GM19455 (cell line): ENCODE measurements around the gene SFXN3.

Experiments used
- ATAC-seq: cut with Tn5 transposase; IDR thresholded peaks from one replicate; pipeline ENCODE4 v1.9.1; 2021; ENCODE audit not compliant: unreplicated experiment

Gene SFXN3

DNA sequence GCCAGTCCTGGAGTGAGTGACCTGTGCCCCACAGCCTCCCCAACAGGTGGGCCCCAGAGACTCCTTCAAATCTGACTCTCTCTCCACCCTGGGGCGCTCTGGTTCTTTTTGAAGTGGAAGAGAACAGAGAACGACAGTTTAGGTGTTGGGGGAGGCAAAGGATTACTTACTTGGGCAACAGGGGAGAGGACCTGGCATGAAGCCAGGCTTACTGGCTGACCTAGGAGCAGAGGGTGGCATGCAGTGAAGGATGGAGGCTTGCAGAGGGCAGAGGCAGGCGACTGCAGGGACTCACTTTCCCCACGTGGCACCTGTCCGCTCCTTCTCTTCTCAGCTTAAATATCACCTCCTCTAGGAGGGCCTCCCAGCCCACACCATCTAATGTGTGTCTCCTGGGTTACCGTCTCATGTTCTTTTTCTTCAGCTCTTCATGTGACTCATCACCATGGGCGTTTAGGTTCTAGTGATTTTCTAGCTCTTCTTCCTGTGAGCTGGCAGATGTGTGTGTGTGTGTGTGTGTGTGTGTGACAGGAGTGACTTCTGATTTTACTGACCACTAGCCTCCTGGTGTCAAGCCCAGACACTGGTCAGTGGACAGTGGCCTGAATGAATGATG, 16.0 kb upstream of the SFXN3 start:
- ATAC-seq: no peak

DNA sequence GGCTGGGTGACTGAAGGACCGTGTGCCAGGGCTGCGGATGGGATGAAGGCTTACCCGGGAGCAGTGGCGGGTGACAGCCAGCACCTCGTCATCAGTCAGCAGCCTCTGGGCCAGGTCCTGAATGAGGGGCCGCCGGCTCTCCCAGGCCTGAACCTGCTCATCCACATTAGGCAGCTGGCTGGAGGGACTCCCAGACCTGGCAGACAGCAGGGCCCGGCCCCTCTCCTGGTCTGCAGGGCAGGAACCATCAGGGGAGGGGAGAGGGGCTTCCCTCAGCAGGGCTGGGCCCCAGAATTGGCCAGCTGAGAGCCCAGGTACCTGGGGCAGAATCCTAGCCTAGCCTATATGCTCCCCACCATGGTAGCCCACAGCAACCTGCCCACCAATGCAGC, 15.5 kb upstream of the SFXN3 start:
- ATAC-seq: no peak

DNA sequence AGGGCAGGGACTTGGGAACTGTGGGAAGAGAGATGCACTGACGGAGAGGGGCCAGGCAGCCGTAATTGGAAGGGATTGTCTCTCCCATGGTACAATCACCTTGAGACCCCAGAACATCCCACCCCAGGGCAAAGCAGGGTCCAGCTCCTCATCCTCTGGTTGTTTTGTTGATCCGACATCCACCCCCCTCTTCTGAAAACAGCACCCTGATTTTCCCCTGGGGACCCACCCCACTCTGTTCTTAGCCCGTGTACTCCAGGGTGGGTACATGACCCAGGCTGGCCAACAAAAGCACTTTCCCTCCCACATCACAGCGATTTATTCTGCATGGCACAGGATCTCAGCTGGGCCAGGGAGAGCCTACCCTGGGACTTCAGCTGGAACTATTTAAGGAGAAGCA, 14.2 kb upstream of the SFXN3 start:
- no peak for ATAC-seq

DNA sequence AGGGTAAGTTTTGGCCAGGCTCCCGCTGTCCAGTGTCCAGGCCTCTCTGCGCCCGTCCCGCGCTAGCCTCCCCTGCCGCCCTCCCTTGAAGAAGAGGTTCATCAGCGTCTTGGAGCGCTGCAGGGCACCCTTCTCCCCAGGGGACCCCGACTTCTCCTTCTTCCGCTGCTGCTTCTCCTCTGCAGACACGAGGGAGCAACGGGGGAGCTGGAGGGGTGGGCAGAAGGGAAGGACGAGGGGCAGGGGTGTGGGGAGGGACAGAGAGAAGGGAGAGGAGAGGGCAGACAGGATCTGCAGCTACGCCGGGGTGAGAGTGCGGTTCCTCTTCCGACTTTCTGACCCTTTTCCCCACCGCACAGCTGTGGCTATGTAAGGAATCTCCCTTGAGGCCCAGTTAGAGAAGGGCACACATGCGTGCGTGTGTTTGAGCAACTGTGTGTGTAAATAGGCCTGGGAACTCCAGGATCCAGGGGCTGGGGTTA, 12.9 kb upstream of the SFXN3 start:
- no peak for ATAC-seq

DNA sequence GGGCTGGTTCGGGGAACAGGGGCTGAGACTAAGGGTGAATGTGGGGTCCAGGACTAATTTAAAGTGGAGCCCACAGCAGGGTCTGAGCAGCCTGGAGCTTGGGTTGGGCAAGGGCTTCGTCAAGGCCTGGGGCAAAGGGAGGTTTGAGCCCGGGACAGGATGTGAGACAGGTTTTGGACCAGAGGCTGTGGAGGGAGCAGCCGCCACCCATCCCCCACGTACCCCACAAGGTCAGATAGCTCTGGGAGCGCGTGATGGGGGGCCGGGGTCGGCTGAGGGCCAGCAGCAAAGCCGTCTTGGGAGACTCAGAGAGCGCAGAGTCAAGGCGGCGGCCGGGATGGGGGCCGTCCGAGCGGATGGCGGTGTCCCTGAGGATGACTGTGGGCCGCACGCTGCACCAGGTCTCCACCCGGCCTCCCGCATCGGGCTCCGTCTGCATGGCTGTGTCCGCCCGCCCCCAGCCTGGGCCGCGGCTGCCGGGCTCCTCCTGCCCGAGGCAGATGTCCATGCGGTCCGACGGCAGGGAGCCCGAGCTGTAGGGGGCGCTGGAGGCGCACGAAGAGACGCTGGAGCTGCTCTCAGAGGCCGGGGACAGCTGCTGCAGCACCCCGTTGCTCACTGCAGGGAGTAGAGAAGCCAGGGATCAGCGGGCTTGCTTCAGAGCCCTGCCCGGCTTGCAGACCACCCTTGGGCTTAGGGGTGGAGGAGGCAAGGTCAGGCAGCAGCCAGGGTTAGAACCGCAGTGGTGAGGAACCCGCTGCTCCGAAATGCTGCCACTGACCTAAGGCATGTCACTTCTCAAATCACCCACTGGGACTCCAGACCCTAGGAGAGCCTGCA, 12.2 kb upstream of the SFXN3 start:
- no peak for ATAC-seq

DNA sequence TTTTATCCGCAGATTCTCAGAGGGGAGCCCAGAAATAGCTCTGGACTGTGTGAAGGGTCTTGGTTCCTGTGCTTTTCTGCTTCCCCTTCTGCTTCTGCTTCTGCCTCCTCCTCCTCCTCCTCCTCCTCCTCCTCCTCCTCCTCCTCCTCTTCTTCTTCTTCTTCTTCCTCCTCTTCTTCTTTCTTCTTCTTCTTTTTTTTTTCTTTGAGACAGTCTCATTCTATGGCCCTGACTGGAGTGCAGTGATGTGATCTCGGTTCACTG, 11.7 kb upstream of the SFXN3 start:
- ATAC-seq: no peak

DNA sequence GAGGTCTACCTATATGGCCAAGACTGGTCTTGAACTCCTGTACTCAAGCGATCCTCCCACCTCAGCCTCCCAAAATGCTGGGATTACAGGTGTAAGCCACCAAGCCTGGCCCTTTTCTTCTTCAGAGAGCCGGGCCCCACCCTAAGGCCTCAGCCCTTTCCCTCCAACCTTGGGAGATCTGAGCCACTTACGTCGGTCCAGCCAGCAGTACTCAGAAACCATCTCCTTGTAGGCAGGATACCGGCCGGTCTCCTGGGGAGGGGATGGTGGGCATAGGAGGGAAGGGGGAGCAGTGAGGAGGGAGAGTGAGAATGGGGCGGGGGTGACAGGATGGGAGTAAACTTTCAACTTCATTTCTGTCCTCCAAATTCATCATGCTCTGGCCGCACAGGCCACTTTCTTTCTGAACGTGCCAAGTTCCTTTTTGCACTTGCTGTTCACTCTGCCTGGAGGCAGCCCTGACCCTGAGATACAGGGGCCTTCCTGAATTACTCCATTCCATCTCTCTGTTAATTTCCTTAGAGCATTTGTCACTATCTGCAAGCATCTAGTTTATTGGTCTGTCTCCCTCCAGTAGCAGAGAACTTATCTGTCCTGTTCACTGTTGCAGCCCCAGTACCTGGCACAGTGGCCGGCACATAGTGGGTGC, 10.5 kb upstream of the SFXN3 start:
- no peak for ATAC-seq

DNA sequence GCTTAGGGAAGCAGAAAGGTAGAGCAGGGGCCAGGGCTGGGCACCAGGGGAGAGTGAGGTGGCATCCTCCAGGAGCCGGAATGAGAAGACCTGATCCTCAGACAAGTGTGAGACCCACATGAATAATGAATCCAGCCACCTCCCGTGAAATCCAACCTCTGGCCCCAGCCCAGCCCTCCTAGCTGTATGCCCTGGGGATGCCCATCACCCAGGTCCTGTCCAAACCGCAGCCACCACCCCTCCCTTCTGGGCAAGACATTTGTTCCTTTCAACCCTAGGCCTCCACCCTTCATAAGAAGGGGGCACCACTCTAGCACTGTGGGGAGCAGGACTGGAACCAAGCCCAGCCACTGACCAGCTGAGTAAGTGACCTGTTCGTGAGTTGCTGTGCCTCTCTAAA, 9.8 kb upstream of the SFXN3 start:
- no peak for ATAC-seq

DNA sequence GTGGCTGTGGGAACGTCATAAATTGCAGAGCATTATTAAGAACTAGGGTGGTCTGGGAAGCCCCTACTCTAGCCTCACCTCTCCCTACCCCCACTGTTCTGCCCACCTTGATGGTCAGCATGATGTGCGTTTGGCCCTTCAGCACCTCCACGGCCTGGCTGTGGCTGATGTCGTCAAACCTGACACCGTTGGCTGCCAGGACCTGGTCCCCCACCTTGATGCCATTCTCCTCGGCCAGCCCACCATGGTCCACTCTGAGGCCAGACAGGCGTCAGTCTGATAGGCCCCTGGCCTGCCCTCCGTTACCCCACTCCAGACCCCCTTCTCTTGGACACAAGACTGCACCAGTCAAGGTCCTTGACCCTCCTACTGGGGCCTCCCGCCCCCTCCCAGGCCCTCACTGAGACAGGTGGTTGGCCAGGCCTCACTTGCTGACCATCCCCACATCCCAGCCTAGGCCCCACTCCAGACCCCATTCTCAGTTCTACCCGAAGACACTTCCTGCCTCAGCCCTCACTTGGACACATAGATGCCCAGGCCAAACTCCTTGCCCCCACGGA, 9.3 kb upstream of the SFXN3 start:
- ATAC-seq: no peak

DNA sequence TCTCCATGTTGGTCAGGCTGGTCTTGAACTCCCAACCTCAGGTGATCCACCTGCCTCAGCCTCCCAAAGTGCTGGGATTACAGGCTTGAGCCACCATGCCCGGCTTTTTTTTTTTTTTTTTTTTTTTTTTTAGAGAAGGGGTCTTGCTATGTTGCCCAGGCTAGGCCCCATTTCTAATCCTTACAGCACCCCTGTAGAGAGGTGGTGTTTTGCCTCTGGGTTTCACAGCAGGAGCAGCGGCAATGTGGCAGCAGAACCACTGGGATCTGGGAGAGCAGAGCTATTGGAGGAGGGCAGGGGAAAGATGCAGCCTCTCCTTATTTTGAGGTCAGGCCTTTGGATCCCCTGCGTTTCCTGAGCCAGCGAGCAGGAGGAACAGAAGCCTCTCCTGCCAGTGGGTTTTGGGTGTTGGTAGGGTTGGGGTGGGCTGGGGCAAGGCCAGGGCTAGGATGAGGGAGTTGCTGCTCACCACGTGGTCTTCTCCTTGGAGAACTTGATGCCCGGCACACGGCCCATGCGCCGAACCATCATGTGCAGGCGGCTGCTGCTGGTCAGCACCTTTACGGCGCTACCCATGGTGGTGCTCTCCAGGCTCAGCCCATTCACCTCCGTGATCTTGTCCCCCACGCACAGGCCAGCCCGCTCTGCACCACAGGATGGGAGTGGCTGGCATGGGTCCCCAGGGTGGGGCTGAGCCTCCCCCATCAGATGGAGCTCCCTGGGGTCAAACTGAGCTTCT, 7.9 kb upstream of the SFXN3 start:
- no peak for ATAC-seq

DNA sequence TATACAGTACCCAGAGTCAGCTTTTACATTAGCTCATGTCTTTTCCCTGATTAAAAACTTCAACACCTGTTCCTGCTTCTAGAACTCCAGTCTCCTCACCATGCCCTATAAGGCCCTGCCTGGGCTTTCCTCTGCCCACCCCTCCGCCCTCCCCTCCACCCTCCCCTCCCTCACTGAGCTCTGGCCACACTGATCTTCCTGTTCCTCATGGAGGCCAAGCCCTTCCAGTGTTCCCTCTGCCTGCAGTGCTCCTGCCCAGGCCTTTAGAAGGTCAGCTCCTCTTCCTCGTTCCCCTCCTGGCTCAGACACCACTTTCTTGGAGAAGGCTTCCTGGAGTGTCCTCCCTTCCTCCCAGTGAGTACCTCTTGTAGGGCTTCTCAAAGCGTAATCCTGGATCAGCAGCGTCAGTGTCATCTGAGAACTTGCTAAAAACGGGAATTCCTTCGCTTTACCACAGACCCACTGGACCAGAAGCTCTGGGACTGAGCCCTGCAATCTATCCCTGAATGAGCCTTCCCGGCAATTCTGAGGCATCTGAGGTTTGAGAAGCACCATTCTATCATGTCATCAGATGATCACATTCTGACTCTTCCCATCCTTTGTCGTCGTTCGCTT, 3.8 kb upstream of the SFXN3 start:
- ATAC-seq: no peak

DNA sequence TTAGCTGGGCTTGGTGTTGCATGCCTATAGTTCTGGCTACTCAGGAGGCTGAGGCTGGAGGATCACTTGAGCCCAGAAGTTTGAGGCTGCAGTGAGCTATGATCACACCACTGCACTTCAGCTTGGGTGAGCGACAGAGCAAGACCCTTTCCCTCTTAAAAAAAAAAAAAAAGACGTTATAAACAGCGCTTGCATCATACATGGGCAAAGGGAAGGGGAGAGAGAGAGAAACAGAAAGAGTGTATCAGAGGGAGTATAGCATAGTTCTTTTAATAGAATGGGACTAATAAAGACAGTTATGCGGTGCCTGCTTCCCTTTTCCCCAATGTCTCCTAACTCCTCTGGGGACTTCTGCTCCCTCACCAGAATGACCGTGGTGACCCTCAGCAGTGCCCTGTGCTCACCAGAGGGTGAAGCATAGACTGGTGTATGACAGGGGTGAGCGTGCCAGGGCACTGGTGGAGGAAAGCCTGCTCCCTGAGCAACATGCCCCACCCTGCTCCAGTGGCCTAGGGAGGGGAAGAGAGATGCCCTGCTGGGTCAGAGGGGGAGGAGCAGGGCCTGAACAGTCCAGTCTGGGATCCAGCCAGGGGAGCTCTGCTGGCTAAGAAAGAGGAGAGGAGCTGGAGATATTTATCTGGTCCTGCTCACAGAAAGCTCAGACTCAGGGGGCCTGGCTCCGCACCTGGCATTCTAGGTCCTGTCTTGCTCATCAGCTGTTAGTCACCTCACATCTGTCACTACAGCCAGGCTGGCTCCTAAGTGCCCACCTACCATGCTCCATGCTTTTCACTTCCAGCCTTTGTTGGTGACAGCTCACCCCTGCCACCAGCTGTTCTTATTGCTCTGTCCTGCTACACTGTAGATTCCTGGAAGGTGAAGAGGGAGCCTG, 2.3 kb upstream of the SFXN3 start:
- ATAC-seq: no peak

DNA sequence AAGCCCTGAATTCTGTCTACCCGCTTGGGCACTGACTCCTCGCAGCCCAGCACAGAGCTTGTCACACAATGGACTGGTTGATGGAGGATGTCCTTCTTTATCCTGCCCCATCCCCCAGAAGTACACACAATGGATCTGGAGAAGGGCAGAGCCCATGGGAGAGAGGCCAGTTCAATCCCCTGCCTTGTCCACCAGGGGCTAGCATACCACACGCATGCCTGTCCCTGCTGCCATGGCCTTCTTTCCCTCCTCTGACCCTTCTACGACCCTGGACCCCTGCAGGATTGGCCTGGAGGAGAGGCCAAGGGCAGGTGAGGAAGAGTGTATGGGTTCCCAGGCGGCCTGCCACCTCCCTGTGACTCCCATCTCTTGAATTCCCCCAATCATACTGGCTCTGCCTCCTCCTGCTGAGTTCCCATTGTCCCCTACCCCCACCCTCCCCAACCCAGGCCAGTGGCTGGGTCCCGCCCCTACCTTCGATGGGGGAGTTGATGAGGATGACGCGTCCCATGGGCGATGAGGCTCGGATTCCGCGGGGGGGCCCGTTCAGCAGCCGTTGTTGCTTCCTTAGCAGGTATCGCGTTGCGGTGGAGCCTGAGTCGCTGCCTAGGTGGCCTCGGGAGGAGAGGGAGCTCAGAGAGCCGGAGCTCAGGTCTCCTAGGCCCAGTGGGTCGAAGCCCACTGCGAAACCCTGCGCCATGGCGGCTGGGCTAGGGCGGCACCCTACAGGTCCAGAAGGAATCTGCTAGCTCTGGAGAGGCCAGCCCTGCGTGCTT, 1.3 kb upstream of the SFXN3 start:
- no peak for ATAC-seq

DNA sequence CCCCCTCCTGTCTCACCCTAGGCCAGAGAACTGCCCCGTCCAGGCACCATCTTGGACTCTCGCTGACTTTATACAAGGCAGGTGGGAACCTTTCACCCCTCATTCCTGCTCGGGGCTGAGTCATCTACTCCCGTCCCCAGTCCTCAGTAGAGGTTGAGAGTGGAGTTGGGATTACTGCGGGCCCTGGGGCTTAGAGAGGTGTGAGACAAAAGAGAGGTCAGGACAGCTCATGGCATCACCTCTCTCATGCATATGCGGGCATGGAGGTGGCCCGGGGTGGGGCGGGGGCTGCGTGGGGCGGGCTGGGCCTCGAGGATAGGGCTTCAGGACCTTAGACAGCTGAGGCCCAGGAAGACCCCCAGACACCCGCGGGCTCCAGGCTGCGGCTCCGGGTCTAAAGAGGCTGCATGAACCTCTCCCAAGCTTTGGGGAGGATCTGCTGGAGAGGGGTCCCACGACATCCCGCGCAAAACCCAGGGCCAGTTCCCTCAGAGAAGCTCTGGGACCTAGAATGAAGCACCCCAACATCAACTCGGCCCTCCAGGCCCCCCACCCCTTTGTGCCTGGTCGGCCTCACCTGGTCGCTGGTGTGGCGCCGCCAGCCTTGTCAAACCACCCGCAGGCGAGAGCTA, 422 bp upstream of the SFXN3 start:
- no peak for ATAC-seq

DNA sequence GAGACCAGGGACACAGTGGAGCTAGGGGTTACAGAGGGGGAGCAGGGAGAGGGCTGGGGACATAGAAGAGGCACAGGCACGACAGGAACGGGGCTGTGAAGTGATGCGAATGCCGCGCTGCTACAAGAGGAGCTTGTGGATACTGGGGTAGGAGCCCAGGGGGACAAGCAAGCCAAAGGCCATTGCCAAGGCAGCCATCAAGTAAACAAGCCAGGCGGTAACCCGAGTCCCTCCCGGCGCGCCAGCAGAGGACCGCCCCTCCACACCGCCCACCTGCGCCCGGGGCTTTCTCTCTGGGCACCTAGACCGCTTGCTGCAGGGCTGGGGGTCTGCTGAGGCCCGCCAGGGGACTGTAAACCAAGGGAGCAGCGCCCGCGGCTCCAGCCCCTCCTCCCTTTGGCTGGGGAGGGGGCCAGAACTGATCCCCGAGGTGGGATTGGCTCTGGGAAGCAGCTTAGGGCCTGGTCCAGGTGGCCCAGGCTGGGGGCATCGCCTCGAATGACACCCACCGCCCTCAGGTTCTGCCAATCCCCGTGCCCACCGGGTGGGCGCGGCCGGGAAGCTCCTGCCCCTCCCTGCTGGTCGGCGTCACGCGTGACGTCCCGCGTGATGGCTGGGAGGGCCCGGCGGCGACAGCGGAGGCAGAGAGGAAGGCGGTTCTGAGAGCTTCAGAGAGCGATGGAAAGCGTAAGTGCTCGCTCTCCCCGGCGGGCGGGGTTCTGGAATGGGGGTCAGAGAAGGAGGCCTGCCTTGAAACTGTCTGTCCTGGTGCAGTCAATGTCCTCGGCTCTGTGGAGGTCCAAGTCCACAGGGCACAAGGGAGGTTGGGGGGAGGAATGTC, 982 bp downstream of the SFXN3 start:
- ATAC-seq: no peak

DNA sequence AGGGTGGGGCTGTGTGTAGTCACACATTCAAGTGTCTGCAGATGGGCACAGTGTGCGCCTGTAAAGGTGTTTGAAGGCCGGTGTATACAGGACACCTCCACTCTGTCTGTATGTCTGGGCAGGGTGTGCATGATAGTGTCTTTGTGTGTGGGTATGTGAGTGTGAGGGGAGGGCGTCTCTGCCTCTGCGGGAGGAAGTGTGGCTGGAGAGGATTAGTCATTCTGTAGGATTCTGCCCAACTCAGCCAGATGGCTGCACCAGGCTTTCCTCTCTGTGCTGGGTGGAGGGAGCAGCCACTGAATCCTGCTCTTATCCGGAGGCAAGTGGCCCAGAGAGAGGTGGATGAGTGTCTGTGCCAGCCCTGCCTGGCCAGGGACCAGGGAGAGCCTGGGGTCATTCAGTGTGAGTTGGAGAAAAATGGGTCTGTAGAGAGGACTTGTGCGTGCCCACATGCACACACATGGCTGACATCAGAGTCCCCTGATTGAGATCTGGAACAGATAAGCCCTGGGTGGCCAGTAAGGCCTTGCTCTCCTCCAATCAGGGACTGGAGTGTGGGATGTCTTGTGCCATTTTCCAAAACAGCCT, 1.7 kb downstream of the SFXN3 start:
- no peak for ATAC-seq

DNA sequence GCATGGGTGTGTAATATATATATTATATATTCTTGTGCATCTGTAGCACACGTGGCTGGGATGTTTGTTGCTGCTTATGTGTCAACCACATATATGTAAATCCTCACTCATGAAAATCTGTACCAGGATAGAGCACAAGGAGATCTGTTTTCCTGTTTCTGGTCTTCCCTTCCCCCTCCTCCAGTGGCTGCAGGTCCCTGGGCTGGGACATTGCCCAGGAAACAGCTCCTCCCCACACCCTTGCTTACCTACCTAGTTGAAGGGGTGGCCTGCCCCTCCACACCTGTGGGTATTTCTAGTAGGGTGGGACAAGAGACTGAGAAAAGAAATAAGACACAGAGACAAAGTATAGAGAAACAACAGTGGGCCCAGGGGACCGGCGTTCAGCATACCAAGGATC, 2.2 kb downstream of the SFXN3 start:
- ATAC-seq: no peak
